K562 (cell line): ENCODE data around the gene ANO10. TPM values are rescaled to one million over a fixed set of nuclear protein-coding genes. Genes with fewer than 3 reads are reported as not detected.

Experiments
- ATAC-seq: fragments of 200-7000 bp; cut with Tn5 transposase; 3 replicates; pipeline ENCODE4 v1.9.1; 2020; ENCODE audit warnings: moderate library complexity
- BruUV-seq: library from RNA; stranded (reverse); fragments of 400-500 nt; replicated peaks from 2 replicates; lab custom pipeline; 2021; lab: Mats Ljungman, UMichigan
- CTCF ChIA-PET: fragments of 300-600 bp; formaldehyde crosslinking; extraction: SDS; loops from one replicate; lab custom pipeline; 2021; ENCODE audit warnings: low intra/inter-chr PET ratio; lab: Yijun Ruan, JAX
- POLR2A ChIA-PET: fragments of 300-600, 350-650 bp; sonication (Branson Sonifier 250); formaldehyde crosslinking; extraction: SDS; loops from one replicate; lab custom pipeline; 2021; ENCODE audit warnings: antibody characterized with exemption, inconsistent platforms; lab: Yijun Ruan, JAX
- DNase-seq, 4 experiments: peaks; one replicate each; pipeline versions ENCODE4 v3.0.0 to v3.0.0-alpha.2; 2011 to 2018; ENCODE audit warnings: low spot score in 3 of 4, mixed read lengths in 3 of 4; ENCODE audit errors: extremely low read depth in 1 of 4
- FAIRE-seq: peaks from 2 replicates; lab custom pipeline; 2011; peaks lifted over from hg19 to GRCh38; lab: Jason Lieb, UNC
- H2AFZ ChIP-seq: 2 replicates; pipeline ENCODE4 v1.6.0; 2011; ENCODE audit warnings: low read depth, low read length, control low read depth, inconsistent platforms
- H3K27ac ChIP-seq: fragments of 200-600 bp; 3 replicates; pipeline ENCODE4 v1.8.0; 2011; ENCODE audit warnings: low read depth, mild to moderate bottlenecking, control low read depth, inconsistent platforms, low read length, moderate library complexity, mixed read lengths; ENCODE audit errors: extremely low read depth
- H3K27me3 ChIP-seq, 2 experiments: fragments of 300-600 bp in 1 of 2; 2 replicates in 1 of 2; 3 replicates in 1 of 2; pipeline versions ENCODE4 v1.6.0 to v1.8.0; 2011; ENCODE audit warnings: inconsistent platforms in 2 of 2, low read length in 2 of 2, mild to moderate bottlenecking in 1 of 2, mixed read lengths in 1 of 2, moderate library complexity in 1 of 2; ENCODE audit not compliant: control insufficient read depth in 2 of 2, insufficient read depth in 2 of 2
- H3K36me3 ChIP-seq: fragments of 300-600 bp; 3 replicates; pipeline ENCODE4 v1.8.0; 2011; ENCODE audit warnings: mild to moderate bottlenecking, low read length, inconsistent platforms; ENCODE audit not compliant: control insufficient read depth, insufficient read depth
- H3K4me1 ChIP-seq, 2 experiments: fragments of 200-600 bp in 1 of 2; replicated peaks in 1 of 2; 2 replicates in 1 of 2; 3 replicates in 1 of 2; pipeline versions ENCODE4 v1.5.1 to v1.8.0; 2011; ENCODE audit warnings: inconsistent platforms in 2 of 2, low read length in 2 of 2, mild to moderate bottlenecking in 1 of 2, mixed read lengths in 1 of 2, moderate library complexity in 1 of 2; ENCODE audit not compliant: control insufficient read depth in 2 of 2, insufficient read depth in 2 of 2
- H3K4me2 ChIP-seq: 2 replicates; pipeline ENCODE4 v1.6.1; 2011; ENCODE audit warnings: low read length, control low read depth, inconsistent platforms, mixed read lengths; ENCODE audit not compliant: insufficient read depth
- H3K4me3 ChIP-seq: fragments of 200-600 bp; sonication (generic), shearing (Covaris generic); 2 replicates; pipeline ENCODE4 v1.5.1; 2016; ENCODE audit warnings: control low read depth, inconsistent platforms
- H3K79me2 ChIP-seq: fragments of 200-600 bp; 3 replicates; pipeline ENCODE4 v1.8.0; 2011; ENCODE audit warnings: low read length, inconsistent platforms; ENCODE audit not compliant: control insufficient read depth, insufficient read depth
- H3K9ac ChIP-seq, 2 experiments: 2 replicates each; pipeline versions ENCODE4 v1.6.0 to v1.6.1; 2011; ENCODE audit warnings: low read depth in 2 of 2, low read length in 2 of 2, control low read depth in 1 of 2, inconsistent platforms in 1 of 2, mild to moderate bottlenecking in 1 of 2, mixed read lengths in 1 of 2; ENCODE audit not compliant: insufficient read depth in 1 of 2
- H3K9me1 ChIP-seq: one replicate; pipeline ENCODE4 v1.6.0; 2011; ENCODE audit warnings: inconsistent platforms, mild to moderate bottlenecking, low read length, moderate library complexity; ENCODE audit not compliant: control insufficient read depth, insufficient read depth
- H3K9me3 ChIP-seq: replicated peaks from 2 replicates; pipeline ENCODE4 v1.5.1; 2011; ENCODE audit warnings: low read depth, low read length, inconsistent platforms; ENCODE audit not compliant: control insufficient read depth, insufficient read depth
- H4K20me1 ChIP-seq: replicated peaks from 2 replicates; pipeline ENCODE4 v1.6.1; 2011; ENCODE audit warnings: low read length, inconsistent platforms, mixed read lengths; ENCODE audit not compliant: control insufficient read depth, insufficient read depth
- ADNP ChIP-seq: fragments of 200-800 bp; sonication (Bioruptor generic); IDR thresholded peaks from 2 replicates; pipeline ENCODE4 v1.6.1; 2016; ENCODE audit warnings: missing genetic modification characterization, missing compliant biosample characterization
- CBX2 ChIP-seq: fragments of 200-600 bp; sonication (generic); IDR thresholded peaks from one replicate; pipeline ENCODE4 v1.6.1; 2012; ENCODE audit warnings: mild to moderate bottlenecking, low read length, inconsistent platforms; ENCODE audit not compliant: insufficient read depth, poor library complexity, severe bottlenecking
- CREM ChIP-seq: IDR thresholded peaks from 2 replicates; pipeline ENCODE4 v1.6.1; 2014; ENCODE audit warnings: antibody characterized with exemption, low read depth
- SIRT6 ChIP-seq: IDR thresholded peaks from one replicate; pipeline ENCODE4 v1.6.1; 2012; ENCODE audit warnings: low read depth, mild to moderate bottlenecking, control low read depth, inconsistent platforms, low read length, moderate library complexity
- SMARCA5 ChIP-seq: fragments of 450-650 bp; IDR thresholded peaks from 2 replicates; pipeline ENCODE4 v1.6.1; 2016
- TRIM28 ChIP-seq: fragments of 450-650 bp; IDR thresholded peaks from 2 replicates; pipeline ENCODE4 v1.6.1; 2017
- ZC3H8 ChIP-seq: fragments of 450-650 bp; IDR thresholded peaks from 2 replicates; pipeline ENCODE4 v1.6.1; 2017
- ZNF253 ChIP-seq: fragments of 250-450 bp; sonication (Bioruptor Pico); conservative IDR thresholded peaks from 2 replicates; pipeline ENCODE4 v1.6.1; 2021; ENCODE audit warnings: mild to moderate bottlenecking
- WGBS: fragments of 100-300 bp; shearing (Covaris generic); methylation state at CpG from one replicate; pipeline ENCODE4 v1.1.6; 2016; ENCODE audit warnings: low coverage, mixed read lengths; ENCODE audit not compliant: insufficient coverage; ENCODE audit errors: missing lambda C conversion rate; 5-methylcytosine and 5-hydroxymethylcytosine counted together
- in situ Hi-C: fragments of 300-500 bp; cut with MboI; formaldehyde crosslinking; loops from 4 replicates; pipeline ENCODE4 v1.15.0; 2018; ENCODE audit warnings: inconsistent platforms, mixed read lengths
- intact Hi-C: fragments of 100-400 bp; cut with micrococcal nuclease; formaldehyde crosslinking; loops from 2 replicates; pipeline ENCODE4 v1.14.2; 2022
- polyA plus RNA-seq, 8 experiments: library from polyadenylated mRNA; depleted of rRNA in 4 of 8; stranded (reverse) in 5 of 8; unstranded in 3 of 8; fragments of >200 nt; fragmentation: Nextera tagmentation in 2 of 8; fragmentation: Illumina TruSeq in 1 of 8; extraction: Ambion mirVana in 2 of 8; extraction: Trizol in 1 of 8; gene quantifications; 2 replicates each; pipeline versions ENCODE4 v1.2.1 to v1.2.3, GENCODE V29; 2011 to 2014; ENCODE audit warnings: inconsistent platforms in 1 of 8, missing spikeins in 1 of 8
- total RNA-seq, 7 experiments: library from RNA; depleted of rRNA in 6 of 7; stranded (reverse); fragments of >200 nt in 6 of 7; fragmentation: Illumina TruSeq in 2 of 7; extraction: Trizol in 2 of 7; gene quantifications; 2 replicates each; pipeline versions ENCODE4 v1.2.1 to v1.2.3, GENCODE V29; 2011 to 2021; ENCODE audit warnings: low replicate concordance in 1 of 7
- TF ChIP-seq, protein P1 (sequence below): IDR thresholded peaks from 2 replicates; pipeline ENCODE4 v1.6.1; 2011; ENCODE audit not compliant: insufficient read length; ENCODE audit errors: extremely low read depth
- TF ChIP-seq, protein P2 (sequence below): IDR thresholded peaks from 2 replicates; pipeline ENCODE4 v1.6.1; 2014; ENCODE audit warnings: antibody characterized with exemption
- TF ChIP-seq, protein P3 (sequence below): fragments of 250-450 bp; sonication (Bioruptor Pico); IDR thresholded peaks from 2 replicates; pipeline ENCODE4 v1.8.0; 2021; ENCODE audit warnings: borderline replicate concordance, mild to moderate bottlenecking, moderate library complexity; ENCODE audit not compliant: poor library complexity, severe bottlenecking
- TF ChIP-seq, protein P4 (sequence below): fragments of 450-650 bp; formaldehyde crosslinking; IDR thresholded peaks from 2 replicates; pipeline ENCODE4 v1.4.0; 2020; ENCODE audit warnings: mild to moderate bottlenecking, mixed read lengths
- TF ChIP-seq, protein P5 (sequence below): fragments of 250-450 bp; sonication (Bioruptor Pico); IDR thresholded peaks from 2 replicates; pipeline ENCODE4 v1.8.0; 2021; ENCODE audit warnings: moderate library complexity, mild to moderate bottlenecking, inconsistent platforms

Gene ANO10
- total and polyA plus RNA-seq, 9 of the 15 experiments (the other 6 are each of a cell fraction or from before 2014, with no cell fraction given): 6.4 to 46.0 (median 32.3) TPM

DNA sequence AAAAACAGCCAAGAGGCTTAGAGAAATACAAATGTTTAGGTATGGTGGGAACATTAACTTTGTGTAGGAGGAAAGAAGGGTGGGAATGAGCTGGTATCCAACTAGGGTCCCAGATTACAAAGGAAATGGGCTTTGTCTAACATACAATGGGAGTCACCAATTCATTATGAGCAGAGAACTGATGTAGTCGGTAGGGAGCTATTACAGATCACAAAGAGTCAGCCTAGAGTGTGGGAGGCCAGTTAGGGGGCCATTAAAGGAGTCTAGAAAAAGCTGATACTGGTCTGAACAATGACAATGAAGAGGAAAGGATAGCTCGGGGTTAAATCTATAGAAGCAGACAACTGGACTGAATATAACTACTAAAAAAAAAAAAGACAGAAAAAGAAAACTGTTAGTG is 15.5 kb downstream of the ANO10 start:
- Histone ChIP-seq H3K4me3 (no peak overlapping the region), H4K20me1 (no peaks in the 10 kb centered on the region), H3K27me3 (no peaks in the 10 kb centered on the region), H3K36me3 (peaks cover 33% of the 10 kb centered on the region; the same call in 2 of the 3 replicates), H3K9ac (no peak overlapping the region), H3K27ac (no peak overlapping the region), H3K4me2 (no peak overlapping the region), H3K79me2 (peaks cover 41% of the 10 kb centered on the region), H3K9me3 (no peaks in the 10 kb centered on the region), H2AFZ (no peak overlapping the region), H3K4me1 (peaks cover 4 to 16% of the 10 kb centered on the region in 2 experiments; a peak in 3 of 5 replicates), H3K9me1 (no peaks in the 10 kb centered on the region)
- no peak for FAIRE-seq
- BruUV-seq: no TSS peak
- intact Hi-C loops: no loop called here
- ChIA-PET CTCF (interaction anchor here (0.6 kb wide), 1 partner anchor 320 kb away, joined by 3 read pairs; no protein-coding TSS in a partner anchor), POLR2A (no interaction called here)
- ATAC-seq: no peak; the same call in 2 of the 3 replicates
- in situ Hi-C loops: no loop called here
- DNase-seq: no peak
- TF ChIP-seq TRIM28 (no peak), ADNP (no peak), ZNF253 (CRISPR knock-in tag) (no peak), SMARCA5 (no peak), CBX2 (no peak), CREM (no peak), ZC3H8 (no peak), SIRT6 (no peak)
- TF ChIP-seq, protein P1, sequence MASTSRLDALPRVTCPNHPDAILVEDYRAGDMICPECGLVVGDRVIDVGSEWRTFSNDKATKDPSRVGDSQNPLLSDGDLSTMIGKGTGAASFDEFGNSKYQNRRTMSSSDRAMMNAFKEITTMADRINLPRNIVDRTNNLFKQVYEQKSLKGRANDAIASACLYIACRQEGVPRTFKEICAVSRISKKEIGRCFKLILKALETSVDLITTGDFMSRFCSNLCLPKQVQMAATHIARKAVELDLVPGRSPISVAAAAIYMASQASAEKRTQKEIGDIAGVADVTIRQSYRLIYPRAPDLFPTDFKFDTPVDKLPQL: no peak
- TF ChIP-seq, protein P2, sequence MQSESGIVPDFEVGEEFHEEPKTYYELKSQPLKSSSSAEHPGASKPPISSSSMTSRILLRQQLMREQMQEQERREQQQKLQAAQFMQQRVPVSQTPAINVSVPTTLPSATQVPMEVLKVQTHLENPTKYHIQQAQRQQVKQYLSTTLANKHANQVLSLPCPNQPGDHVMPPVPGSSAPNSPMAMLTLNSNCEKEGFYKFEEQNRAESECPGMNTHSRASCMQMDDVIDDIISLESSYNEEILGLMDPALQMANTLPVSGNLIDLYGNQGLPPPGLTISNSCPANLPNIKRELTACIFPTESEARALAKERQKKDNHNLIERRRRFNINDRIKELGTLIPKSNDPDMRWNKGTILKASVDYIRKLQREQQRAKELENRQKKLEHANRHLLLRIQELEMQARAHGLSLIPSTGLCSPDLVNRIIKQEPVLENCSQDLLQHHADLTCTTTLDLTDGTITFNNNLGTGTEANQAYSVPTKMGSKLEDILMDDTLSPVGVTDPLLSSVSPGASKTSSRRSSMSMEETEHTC: no peak
- TF ChIP-seq, protein P3, sequence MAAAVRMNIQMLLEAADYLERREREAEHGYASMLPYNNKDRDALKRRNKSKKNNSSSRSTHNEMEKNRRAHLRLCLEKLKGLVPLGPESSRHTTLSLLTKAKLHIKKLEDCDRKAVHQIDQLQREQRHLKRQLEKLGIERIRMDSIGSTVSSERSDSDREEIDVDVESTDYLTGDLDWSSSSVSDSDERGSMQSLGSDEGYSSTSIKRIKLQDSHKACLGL (CRISPR knock-in tag): no peak
- TF ChIP-seq, protein P4, sequence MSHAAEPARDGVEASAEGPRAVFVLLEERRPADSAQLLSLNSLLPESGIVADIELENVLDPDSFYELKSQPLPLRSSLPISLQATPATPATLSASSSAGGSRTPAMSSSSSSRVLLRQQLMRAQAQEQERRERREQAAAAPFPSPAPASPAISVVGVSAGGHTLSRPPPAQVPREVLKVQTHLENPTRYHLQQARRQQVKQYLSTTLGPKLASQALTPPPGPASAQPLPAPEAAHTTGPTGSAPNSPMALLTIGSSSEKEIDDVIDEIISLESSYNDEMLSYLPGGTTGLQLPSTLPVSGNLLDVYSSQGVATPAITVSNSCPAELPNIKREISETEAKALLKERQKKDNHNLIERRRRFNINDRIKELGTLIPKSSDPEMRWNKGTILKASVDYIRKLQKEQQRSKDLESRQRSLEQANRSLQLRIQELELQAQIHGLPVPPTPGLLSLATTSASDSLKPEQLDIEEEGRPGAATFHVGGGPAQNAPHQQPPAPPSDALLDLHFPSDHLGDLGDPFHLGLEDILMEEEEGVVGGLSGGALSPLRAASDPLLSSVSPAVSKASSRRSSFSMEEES (CRISPR knock-in tag): no peak
- TF ChIP-seq, protein P5, sequence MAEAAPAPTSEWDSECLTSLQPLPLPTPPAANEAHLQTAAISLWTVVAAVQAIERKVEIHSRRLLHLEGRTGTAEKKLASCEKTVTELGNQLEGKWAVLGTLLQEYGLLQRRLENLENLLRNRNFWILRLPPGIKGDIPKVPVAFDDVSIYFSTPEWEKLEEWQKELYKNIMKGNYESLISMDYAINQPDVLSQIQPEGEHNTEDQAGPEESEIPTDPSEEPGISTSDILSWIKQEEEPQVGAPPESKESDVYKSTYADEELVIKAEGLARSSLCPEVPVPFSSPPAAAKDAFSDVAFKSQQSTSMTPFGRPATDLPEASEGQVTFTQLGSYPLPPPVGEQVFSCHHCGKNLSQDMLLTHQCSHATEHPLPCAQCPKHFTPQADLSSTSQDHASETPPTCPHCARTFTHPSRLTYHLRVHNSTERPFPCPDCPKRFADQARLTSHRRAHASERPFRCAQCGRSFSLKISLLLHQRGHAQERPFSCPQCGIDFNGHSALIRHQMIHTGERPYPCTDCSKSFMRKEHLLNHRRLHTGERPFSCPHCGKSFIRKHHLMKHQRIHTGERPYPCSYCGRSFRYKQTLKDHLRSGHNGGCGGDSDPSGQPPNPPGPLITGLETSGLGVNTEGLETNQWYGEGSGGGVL: no peak
- 46% methylated on average over 2 of the region's 2 CpGs for WGBS
